GM12872 (cell line): Measurements from ENCODE around the gene AQP1.

ENCODE experiments used
- CTCF ChIP-seq: IDR thresholded peaks from 3 replicates; pipeline ENCODE4 v1.5.1; 2011; ENCODE audit warnings: low read depth, mild to moderate bottlenecking, low read length, moderate library complexity; ENCODE audit not compliant: insufficient read depth

Gene AQP1

GRCh38 chr7:30938435-30939316 is 27.0 kb downstream of the AQP1 start:
- TF ChIP-seq CTCF, result peak; percentile 98

- TF ChIP-seq CTCF, result no peak
Observed at GRCh38 chr7:30941582-30942323, 30.1 kb downstream of the AQP1 start.

GRCh38 chr7:30950197-30950596 is 38.5 kb downstream of the AQP1 start:
- no peak for TF ChIP-seq CTCF

- no peak for TF ChIP-seq CTCF
Observed at GRCh38 chr7:30954914-30955313, 43.3 kb downstream of the AQP1 start.

GRCh38 chr7:30956704-30957103 is 45.1 kb downstream of the AQP1 start:
- no peak for TF ChIP-seq CTCF

GRCh38 chr7:30963842-30964241 is 52.2 kb downstream of the AQP1 start, which contains the start of gene GHRHR:
Gene GHRHR, plus strand, starts transcription at chr7:30963953. Its CDS starts 116 bp downstream, at chr7:30964069.
- TF ChIP-seq CTCF, result no peak

GRCh38 chr7:30965372-30965771 is 53.7 kb downstream of the AQP1 start:
- TF ChIP-seq CTCF, result no peak
